Activated CD8-positive, alpha-beta memory T cell treated with anti-CD3 and anti-CD28 coated beads for 4 hours (primary cell): ENCODE data around the gene AIFM1.

Source experiments
- DNase-seq, 2 donors: peaks; one replicate each; pipeline ENCODE4 v3.0.0-alpha.2; 2020; ENCODE audit warnings: low read depth in 2 of 2

Gene AIFM1

DNA sequence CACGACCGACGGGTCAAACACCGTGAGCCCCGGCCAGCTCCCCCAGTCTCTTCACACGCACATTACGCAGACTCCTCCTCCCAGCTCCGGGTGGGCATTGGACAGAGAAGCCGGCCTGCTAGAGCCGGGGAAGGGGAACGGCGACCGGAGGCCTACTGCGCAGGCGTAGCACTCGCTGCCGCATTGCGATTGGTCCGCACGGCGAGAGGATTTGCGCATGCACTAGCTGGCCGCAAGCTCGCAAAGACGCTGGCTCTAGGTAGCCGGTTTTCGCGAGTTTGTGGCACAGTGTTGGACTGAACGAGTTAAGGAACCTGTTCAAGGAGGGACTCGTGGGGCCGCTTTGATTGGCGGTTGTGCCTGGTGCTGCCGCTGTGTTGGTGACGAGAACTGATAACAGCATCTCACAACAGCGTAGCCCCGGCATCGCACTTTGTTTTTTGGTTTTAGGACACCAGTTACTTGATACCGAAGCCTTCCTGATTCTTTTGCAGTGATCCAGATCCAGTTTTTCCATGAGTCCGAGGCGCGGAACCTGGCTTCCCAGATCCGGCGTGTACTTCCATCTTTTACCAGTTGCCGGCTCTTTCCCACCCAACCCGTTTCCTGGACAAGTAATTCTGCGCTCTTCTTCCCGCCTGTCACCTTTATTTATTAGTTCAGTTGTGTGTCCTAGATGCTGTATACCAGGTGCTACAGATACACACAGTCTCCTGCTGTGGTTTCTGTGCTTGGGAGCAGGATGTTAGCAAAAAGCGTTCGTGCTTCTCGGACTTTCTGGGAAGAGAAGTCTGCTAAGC, at the start of gene AIFM1:
AIFM1 (minus strand) TSS at position 139 of the 800 bp plus-strand sequence. CDS start 185 bp downstream, outside the sequence.
- DNase-seq: peak; percentile 69 to 74

DNA sequence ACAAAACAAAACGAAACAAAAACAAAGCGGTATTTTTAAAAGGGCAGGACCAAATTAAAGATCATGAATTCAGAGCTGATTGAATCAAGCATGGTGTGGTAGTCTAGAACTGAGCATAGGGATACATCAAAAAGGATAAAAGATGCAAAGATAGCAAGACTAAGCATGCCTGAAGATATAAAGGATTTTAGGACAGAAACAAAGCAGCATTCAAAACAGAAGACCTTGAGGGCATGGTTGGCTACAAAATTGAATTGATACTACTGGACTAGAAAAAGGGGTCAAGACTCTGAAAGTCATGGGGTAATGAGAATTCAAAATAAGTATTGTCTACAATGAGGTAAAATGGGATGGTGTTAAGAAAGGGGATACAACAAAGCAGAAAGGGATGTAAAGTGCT, 47.7 kb upstream of the AIFM1 start:
- no peak for DNase-seq

DNA sequence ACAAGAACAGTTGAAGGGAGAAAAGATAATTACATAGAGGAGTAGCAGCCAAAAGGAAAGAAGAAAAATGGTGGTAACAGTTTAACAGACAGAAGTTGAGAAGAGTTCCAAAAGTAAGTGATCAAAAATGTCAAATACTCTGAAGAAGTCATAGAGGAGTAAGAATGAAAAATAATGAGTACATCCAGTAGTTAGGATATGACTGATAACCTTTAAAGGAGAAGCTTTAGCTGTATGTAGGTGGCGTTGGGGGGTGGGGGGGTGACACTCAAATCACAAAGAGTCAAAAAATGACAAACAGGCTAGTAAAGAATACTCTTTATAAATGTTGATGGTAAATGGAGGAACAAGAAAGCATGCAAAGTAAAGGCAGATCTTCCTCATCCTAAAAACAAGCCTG, 46.7 kb upstream of the AIFM1 start:
- no peak for DNase-seq

DNA sequence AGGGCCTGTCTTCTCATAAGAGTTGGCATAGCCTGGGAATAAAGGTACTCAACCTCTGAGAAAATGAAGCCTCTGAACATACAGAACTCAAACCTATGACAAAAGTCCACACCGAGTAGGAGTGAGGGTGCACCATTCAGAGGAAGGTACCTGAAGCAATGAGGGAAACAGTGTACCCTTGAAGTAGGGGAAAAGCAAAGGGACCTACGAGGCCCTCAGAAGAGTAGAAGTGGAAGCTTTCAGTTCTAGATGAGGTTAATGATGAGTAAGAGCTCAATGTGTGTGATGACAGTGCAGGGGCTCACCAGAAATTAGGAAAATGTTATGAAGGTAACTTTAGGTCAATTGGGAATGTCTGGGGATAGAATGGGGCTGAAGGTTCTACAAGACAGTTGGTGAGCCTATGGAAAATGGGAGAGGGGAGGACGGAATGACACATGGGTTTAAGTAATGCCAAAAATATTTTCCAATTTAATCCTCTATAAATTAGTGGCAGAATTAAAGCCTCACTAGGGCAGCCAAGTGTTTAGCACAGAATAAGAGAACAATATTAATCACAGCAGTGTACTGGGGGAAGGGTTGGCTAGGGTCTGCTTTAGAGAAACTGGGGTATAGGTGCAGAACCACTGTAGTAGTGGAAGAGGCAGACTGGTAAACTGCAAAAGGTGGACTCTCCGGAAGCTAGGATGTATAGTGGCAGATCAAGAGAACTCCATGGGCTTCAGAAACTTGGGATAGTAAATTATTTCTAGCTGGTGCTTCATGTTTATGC, 46.0 kb upstream of the AIFM1 start:
- no peak for DNase-seq

DNA sequence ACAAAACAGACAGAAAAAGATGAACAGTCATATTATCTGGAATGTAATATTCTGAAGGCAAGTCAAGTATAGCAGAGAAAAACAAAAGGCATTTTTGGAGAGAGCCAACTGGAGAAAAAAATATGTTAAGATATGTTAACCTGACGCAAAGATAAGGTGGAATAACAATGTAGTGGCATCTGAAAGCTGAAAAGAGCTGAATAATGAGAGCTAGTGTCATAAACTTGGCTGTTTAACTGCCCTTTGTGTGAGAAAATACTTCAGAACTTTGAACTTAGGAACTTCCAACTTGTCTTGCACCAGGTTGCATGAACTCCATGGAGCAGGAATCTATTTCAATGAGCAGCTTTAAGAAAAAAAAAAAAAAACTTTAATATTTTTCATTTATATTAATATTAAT, 39.0 kb upstream of the AIFM1 start:
- no peak for DNase-seq

DNA sequence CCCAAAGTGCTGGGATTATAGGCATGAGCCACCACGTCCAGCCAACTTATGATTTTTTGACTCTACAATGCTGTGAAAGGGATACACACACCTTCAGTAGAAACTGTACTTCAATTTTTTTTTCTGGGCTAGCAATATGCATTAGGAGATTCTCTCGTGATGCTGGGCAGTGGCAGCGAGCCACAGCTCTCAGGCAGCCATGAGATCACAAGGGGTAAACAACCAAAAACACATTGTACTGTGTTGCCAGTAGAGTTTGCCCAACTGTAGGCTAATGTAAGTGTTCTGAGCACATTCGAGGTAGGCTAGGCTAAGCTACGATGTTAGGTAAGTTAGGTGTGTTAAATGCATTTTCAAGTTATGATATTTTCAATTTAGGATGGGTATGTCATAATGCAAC, 31.8 kb upstream of the AIFM1 start:
- no peak for DNase-seq

DNA sequence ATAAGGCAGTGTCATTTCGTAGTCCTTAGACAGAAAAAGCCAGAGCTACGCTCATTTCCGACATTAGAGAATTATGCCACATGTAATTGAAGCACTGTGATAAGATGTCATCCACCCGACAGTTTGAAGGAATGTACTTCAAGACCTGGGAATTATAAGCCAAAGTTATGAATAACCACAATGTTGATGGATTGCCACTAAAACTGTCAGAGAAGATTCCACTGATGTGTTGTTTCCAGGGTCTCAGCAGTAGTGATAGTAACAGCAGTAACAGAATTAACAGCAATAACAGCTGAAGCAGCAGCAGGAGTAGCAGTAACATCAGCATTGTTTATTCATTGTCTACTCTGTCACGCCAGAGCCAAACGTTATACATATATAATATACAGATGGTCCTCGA, 30.8 kb upstream of the AIFM1 start:
- DNase-seq: no peak

DNA sequence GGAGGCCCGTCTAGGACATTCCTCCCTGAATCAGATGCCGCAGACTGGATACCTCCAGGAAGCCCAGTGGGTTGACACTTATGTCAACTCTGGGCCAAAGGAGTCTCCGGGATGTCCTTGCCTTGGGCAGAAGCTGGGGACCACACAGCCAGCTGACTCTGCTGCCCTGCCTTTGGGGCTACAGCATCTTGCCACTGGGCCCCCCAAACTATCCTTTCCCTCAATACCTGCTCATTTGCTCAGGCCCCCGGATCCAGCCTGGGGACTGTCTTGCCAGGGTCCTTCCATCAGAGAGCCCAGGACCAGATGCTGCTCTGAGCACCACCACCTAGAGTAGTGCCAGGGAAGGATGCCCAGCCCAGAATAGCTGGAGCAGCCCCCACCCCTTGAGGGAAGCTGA, 25.2 kb upstream of the AIFM1 start:
- no peak for DNase-seq

DNA sequence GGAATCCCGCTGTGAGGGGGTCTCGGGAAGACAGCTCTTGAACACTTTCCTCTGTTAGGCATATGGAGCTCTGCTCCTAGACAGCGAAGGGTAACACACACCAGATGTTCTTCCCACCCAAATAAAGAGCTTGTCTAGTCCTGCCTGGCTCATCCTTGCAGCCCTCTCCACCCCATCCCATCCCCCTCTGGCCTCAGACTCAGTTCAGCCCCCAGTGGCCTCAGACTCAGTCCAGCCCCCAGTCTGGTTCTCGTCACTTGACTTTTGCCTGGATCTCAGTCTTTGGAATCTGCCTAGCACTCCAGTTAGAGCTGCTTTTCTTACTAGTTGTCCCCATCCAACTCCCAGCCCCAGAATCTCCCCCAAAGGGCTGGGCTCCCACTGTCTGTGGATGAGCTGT, 21.0 kb upstream of the AIFM1 start:
- DNase-seq: no peak

DNA sequence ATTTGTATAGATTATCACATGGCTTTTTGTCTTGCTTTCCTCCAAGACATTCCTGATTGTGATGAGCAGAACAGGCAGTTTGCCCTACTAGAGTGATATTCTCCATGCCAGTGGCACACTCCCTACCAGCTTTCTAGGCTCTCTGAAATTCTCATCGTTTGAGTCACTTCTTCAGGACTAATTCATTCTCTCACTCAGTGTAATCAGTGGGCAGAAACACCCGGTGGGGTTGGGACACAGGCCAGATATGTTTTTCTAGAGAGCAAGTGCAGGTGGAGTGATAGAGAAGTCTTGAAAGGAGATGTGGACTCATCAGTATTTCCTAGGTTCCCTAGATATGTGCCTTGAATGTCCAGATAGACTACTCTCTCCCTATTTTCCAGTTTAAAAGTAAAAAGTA, 19.2 kb upstream of the AIFM1 start:
- no peak for DNase-seq

DNA sequence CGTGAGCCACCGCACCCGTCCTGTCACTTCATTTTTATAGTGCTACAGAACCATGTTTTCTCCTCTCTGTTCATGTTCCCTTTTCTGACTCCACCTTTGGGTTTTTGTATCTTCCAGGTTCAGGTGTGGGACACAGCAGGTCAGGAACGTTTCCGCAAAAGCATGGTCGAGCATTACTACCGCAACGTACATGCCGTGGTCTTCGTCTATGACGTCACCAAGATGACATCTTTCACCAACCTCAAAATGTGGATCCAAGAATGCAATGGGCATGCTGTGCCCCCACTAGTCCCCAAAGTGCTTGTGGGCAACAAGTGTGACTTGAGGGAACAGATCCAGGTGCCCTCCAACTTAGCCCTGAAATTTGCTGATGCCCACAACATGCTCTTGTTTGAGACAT, 18.5 kb upstream of the AIFM1 start:
- no peak for DNase-seq

DNA sequence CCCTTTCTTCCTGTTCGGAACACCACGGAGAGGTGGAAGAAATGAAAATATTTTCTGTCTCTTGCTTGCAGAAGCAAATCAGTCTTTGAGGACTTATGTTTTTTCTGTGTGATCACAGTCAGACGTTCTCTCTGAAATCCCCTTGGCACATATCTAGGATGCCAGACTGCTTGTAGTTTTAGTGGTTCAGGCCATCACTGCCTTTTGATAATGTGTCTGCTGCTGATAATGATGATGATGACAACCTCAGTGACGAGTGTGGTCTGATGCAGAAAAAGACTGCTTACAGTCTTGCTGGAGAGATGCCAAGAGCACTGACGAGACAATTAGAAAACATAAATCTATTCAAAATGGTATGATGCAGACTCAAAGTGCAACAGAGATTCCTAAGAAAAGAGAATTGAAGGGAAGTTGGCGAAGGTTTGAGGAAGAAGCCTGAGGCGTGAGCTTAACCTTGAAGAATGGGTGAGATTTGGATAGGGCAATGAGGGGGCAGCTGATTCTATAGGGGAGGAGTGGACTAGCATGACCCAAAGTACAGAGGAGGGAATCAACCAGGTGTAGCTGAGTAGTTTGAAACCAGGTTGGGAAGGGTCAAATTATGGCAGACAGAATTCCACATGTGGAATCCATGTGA, 14.1 kb upstream of the AIFM1 start:
- DNase-seq: no peak

DNA sequence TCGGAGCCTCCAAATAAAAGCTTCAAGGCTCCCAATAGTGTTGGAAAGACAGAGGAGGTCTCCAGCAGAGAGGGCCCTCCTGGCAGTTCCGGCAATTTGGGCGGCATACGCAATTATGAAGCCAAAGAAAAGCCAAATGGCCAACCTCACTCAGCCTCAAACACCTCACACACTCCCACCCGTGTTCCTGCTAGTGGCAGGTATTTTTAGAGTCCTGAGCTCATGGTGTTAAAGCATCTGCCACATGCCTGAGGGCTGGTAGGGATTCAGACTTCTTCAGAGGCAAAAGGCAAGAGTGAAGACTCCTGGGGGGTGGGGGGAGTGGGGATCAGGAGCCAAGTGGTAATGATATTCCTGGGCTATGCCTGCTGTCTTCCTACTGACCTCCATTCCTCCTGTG, 13.5 kb upstream of the AIFM1 start:
- no peak for DNase-seq

DNA sequence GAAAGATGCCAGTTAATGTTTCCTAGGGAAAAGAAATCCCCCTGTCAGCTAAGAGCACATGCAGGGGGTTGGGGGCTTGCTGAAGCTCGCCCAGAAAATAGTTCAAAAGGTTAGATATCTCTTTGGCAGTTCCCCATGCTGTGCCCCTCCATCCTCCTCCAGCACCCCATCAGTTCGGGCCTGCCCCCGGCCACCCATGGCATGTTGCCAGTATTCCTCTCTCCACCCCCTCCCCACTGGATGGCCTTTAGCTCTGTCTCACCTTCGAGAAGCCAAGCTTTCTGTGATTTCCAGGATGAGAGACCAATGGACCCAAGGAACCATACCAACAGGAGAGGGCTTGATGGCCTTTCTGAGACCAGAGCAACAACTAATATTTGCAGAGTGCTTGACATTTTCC, 11.3 kb upstream of the AIFM1 start:
- DNase-seq: no peak

DNA sequence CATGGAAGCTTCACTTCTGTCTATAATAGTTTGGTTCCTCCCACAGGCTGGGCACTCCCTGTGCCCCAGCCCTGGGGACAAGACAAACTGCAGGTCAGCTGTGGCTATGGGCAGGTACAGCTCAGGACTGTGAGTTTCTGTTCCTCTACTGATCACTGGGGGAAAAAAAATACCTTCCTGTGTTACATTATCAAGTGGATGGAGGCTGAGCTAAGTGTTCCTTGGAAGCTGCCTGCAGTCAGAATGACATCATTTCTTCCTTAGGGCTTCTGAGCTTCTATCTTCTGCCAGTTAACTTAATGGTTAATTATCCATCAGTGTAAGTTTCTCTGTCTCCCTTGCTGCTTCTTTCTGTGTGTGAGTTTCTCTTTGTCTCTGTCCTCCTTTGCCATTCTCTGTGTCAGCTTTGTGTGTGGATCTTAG, 10.7 kb upstream of the AIFM1 start:
- DNase-seq: no peak

DNA sequence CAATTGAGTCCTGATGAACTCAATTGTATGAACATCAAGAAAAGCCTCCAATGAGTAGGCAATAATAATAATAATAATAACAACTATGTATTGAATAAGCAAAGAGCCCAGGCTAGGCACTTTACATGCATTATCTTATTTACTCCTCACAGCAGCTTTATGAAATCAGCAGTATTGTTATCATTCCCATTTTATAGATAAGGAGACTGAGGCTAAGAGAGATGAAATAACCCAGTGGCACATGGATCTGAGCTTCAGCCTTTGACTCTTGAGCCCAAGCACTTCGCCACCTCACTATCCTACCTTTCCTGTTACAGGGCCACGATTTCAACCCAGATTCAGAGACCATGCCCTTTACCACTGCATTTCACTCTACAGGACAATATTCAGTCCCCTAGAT, 9.3 kb upstream of the AIFM1 start:
- no peak for DNase-seq

DNA sequence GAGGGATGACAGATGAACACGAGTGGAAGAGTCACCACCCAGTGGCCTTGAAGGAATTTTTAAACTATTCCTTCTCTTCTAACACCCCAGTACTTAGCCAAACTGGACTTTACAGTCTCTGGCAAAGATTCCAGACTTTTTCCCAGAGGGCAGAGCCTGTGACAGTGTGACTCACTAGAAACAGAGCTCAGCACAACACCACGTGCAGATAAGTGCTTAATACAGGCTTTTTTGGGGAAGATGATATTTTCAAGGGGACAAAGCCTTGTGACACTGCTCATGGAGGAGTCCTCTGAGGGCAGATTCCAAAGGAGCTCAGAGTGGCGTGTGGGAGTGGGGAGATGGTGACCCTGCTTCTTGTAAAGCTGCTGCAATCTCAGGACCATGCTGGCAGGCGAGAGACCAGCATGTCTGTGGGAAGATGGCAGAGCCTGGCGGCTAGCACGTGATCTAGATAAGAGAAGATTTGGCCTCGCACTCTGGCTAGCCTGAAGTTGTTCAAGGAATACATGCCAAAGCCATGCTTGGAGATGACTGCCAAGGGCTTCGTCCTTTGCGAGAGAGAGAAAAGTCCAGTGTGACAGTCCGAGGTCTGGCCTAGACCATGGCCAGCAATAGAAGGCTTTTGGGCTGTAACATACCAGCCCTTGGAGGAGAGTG, 8.5 kb upstream of the AIFM1 start:
- DNase-seq: no peak

DNA sequence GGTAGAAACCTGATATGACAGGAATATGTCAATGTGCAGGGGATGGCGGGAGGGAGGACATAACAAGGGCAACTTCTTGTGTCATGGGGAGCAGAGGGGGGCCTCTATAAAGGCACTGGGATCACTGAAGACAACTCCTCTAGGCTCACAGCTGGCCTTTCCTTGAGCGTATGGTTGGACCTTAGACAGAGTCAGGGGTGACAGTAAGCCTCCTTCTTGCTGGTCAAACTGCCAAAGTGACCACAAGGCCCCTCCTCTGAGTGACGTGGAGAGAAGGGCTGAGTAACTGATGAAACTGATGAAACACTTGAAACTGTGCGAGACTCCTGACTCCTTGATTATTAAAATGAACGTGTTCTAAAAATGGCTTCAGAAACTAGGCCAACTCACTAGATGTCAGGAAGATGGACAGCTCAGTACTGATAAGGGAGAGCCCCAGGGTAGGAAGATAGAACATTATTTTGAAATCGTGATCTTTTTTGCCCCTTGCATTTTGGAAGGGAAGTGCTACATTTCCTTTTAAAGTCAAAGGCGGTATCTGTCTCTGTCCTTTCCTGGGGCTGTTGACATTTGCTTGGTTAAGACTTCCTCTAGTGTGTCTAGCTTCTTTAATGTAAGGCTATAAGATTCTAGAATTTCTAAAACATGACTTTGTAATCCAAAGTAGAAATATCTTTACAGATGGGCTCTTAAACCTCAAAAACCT, 7.7 kb upstream of the AIFM1 start:
- DNase-seq: no peak

DNA sequence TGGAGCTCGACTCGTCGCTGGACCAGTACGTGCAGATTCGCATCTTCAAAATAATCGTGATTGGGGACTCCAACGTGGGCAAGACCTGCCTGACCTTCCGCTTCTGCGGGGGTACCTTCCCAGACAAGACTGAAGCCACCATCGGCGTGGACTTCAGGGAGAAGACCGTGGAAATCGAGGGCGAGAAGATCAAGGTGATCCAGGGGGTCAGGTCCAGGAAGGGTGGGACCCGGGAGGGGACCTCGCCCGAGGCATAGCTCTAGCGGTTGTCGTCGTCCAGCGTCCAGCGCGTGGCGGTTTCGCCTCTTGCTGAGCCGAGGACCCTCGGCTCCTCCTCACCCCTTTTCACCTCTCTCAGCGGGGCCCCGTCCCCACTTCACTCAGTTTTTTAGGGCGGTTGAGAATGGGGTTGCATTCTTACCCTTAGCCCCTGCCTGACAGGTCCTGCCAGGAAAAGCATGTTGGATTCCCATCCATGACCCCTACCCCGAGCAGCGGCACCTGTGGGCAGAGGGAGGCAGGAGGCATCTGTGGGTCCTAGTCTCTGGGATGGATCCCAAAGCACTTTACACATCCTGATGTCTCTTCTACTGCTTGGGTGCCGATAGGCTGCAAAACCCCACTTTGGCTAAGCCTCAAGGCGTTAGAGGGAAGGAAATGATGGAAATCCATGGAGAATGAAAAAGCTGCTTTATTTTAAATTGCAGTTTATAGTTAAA, 6.6 kb upstream of the AIFM1 start:
- DNase-seq: no peak

DNA sequence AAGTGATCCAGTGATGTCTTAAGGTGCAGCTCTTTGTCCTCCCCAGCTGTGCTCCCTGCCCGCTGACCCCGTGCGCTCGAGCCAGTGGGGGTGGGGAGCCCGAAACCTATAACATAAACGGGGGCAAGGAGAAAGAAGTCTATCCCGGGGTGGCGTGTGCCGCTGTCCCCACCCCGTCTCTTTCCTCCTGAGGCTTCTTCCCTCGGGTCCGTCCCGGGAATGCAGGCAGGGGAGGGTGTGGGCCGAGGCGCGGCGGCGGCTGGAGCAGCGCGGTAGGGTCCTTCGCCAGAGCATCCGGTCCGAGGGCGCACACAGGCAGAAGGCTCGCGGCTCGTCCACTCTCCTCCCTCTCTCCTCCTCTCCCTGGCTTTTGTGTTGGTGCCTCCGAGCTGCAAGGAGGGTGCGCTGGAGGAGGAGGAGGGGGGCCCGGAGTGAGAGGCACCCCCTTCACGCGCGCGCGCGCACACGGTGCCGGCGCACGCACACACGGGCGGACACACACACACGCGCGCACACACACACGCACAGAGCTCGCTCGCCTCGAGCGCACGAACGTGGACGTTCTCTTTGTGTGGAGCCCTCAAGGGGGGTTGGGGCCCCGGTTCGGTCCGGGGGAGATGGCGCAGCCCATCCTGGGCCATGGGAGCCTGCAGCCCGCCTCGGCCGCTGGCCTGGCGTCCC, 5.9 kb upstream of the AIFM1 start, which contains the start of gene RAB33A:
RAB33A (plus strand) TSS at position 517 of the 681 bp plus-strand sequence; CDS start at position 618, 101 bp downstream.
- DNase-seq: no peak
